HG03039 (cell line): ENCODE results near the gene NMBR.
A peak's percentile ranks its signal among the peaks of the same experiment; 100 is the strongest.
"Not testable (repeated sequence)": the region's sequence is repeated elsewhere in the genome, so short reads cannot be mapped to it uniquely, and the experiment has no call there.

Source experiments
- ATAC-seq: cut with Tn5 transposase; IDR thresholded peaks from one replicate; pipeline ENCODE4 v1.9.1; 2021; ENCODE audit warnings: mild to moderate bottlenecking, moderate library complexity; ENCODE audit not compliant: unreplicated experiment

Gene NMBR

GRCh38 chr6:142146828-142147662 lies at the start of gene NMBR, which contains the start of gene VTA1:
Gene NMBR, minus strand, starts transcription at chr6:142147122. Its CDS starts 58,464 bp downstream, at chr6:142088658.
Gene VTA1, plus strand, starts transcription at chr6:142147263. Its CDS starts 25 bp downstream, at chr6:142147288.
- peak; percentile 99 for ATAC-seq

GRCh38 chr6:142195862-142196541 lies 49.1 kb upstream of the NMBR start:
- ATAC-seq: no peak

- ATAC-seq: no peak
These were observed 46.7 kb upstream of the NMBR start for GRCh38 chr6:142193621-142194020.

GRCh38 chr6:142192343-142192742 lies 45.4 kb upstream of the NMBR start:
- ATAC-seq: no peak

- no peak for ATAC-seq
These were observed 42.1 kb upstream of the NMBR start for GRCh38 chr6:142189057-142189456.

GRCh38 chr6:142188341-142188740 lies 41.4 kb upstream of the NMBR start:
- not testable (repeated sequence) for ATAC-seq

- no peak for ATAC-seq
These were observed 40.3 kb upstream of the NMBR start for GRCh38 chr6:142187209-142187608.

GRCh38 chr6:142185641-142186040 lies 38.7 kb upstream of the NMBR start:
- no peak for ATAC-seq

- no peak for ATAC-seq
These were observed 37.4 kb upstream of the NMBR start for GRCh38 chr6:142184307-142184706.

GRCh38 chr6:142183351-142183750 lies 36.4 kb upstream of the NMBR start:
- ATAC-seq: no peak

GRCh38 chr6:142182004-142182403 lies 35.1 kb upstream of the NMBR start:
- ATAC-seq: no peak

GRCh38 chr6:142178129-142178528 lies 31.2 kb upstream of the NMBR start:
- no peak for ATAC-seq

- no peak for ATAC-seq
These were observed 27.8 kb upstream of the NMBR start for GRCh38 chr6:142174703-142175102.

- no peak for ATAC-seq
These were observed 27.1 kb upstream of the NMBR start for GRCh38 chr6:142173980-142174379.

GRCh38 chr6:142172758-142173157 lies 25.8 kb upstream of the NMBR start:
- ATAC-seq: no peak

- ATAC-seq: no peak
These were observed 24.4 kb upstream of the NMBR start for GRCh38 chr6:142171351-142171750.

- ATAC-seq: no peak
These were observed 20.6 kb upstream of the NMBR start for GRCh38 chr6:142167486-142167885.

- ATAC-seq: no peak
These were observed 20.1 kb upstream of the NMBR start for GRCh38 chr6:142167071-142167470.

GRCh38 chr6:142165227-142165626 lies 18.3 kb upstream of the NMBR start:
- ATAC-seq: no peak

- no peak for ATAC-seq
These were observed 15.9 kb upstream of the NMBR start for GRCh38 chr6:142162780-142163179.

- ATAC-seq: not testable (repeated sequence)
These were observed 9.8 kb upstream of the NMBR start for GRCh38 chr6:142156758-142157068.
